GM21786 (cell line): ENCODE measurements around the gene PHPT1.
A peak's percentile ranks its signal among the peaks of the same experiment; 100 is the strongest.
"Not testable (repeated sequence)": the region's sequence is repeated elsewhere in the genome, so short reads cannot be mapped to it uniquely, and the experiment has no call there.

ENCODE experiments used
- ATAC-seq: cut with Tn5 transposase; IDR thresholded peaks from one replicate; pipeline ENCODE4 v1.9.1; 2021; ENCODE audit not compliant: unreplicated experiment

Gene PHPT1

GRCh38 chr9:136882947-136883283 lies 33.7 kb downstream of the PHPT1 start:
- not testable (repeated sequence) for ATAC-seq

DNA sequence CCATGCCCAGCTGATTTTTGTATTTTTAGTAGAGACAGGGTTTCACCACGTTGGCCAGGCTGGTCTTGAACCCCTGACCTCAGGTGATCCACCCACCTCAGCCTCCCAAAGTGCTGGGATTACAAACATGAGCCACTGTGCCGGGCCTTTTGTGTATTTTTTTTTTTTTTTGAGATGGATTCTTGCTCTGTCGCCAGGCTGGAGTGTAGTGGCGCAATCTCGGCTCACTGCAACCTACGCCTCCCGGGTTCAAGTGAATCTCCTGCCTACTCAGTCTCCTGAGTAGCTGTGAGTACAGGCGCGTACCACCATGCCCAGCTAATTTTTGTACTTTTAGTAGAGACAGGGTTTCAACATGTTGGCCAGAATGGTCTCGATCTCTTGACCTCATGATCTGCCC lies 34.5 kb downstream of the PHPT1 start:
- not testable (repeated sequence) for ATAC-seq

- ATAC-seq = peak; percentile 77
These were observed 36.9 kb downstream of the PHPT1 start, which contains the start of gene TRAF2 for GRCh38 chr9:136885950-136886578. Gene TRAF2, plus strand, starts transcription at chr9:136886516. Its CDS starts 12,225 bp downstream, at chr9:136898741.

GRCh38 chr9:136886610-136887597 lies 37.7 kb downstream of the PHPT1 start:
- ATAC-seq = peak; percentile 21

DNA sequence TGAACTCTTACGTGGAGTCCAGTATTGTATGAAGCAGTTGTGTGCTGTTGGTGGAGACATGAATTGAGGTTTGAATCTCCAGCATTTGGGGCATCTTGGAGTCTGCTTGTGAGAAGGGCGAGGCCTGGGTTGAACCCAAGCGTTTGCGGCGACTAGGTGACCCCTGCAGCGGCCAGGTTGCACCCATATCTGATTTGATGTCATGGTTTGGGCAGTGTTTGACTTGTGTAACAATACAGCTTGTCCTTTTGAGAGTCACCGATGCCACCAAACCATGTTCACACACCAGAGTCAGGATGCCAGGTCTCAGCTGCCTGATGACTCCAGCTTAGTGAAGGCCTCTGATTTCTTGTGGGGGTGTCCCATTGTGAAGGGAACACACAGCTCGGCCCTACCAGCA lies 39.2 kb downstream of the PHPT1 start:
- no peak for ATAC-seq

- ATAC-seq = no peak
These were observed 40.6 kb downstream of the PHPT1 start for GRCh38 chr9:136889858-136890257.

DNA sequence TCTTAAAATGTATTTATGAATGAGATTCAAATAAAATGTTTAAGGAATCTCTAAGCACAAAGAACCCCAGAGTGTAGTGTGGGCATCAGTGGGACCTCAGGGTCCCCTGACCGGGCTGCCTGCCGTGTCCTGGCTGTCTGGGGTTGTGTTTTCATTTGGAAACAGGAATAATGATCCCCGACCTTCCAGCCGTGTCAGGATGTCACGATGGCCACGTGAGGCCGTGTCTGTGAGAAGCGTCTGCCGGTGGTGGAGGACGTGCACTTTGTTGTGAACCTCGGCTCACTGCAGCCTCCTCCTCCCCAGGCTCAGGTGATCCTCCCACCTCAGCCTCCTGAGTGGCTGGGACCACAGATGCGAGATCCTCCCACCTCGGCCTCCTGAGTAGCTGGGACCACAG lies 41.5 kb downstream of the PHPT1 start:
- ATAC-seq = no peak

DNA sequence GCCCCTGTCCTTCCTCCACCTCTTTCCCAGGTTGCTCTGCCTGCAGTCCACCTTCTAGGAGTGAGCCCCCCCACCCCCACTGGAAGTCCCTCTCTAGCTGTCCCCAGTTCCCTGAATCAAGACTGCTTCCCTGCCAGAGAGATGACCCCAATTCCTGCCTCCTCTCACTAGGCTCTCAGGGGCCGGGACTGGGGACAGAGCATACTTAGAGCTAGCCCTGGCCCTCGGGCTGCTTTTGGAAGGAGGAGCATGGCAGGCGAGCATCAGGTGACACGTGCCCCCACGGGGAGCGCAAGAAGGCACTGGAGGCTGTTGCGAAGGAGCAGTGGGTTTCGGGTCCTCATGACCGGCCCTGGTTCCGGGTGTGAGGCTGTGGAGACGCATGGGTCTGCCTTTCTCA lies 46.8 kb downstream of the PHPT1 start:
- no peak for ATAC-seq

- no peak for ATAC-seq
These were observed 49.4 kb downstream of the PHPT1 start for GRCh38 chr9:136898483-136899100.

- ATAC-seq = no peak
These were observed 50.0 kb downstream of the PHPT1 start for GRCh38 chr9:136899196-136899595.

DNA sequence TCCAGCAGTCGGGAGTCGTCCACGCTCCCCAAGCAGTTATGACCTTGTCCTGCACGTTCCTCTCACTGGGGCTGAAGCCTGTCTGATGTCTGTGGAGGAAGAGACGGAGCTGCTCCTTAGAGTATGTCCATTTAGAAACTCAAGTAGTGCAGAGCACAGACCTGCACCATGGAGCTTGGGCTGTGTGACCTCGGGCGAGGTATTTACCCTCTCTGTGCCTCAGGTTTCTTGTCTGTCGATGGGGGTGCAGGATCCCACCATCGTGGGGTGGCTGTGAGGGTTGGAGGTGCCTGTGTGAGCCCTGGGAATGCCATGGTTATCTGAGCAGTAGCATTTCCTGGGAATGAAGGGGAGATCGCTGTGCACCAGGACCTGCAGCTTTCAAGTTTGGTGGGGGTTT lies 51.3 kb downstream of the PHPT1 start:
- no peak for ATAC-seq
